Measurements from ENCODE around the gene MGAT4A.

Gene MGAT4A

DNA sequence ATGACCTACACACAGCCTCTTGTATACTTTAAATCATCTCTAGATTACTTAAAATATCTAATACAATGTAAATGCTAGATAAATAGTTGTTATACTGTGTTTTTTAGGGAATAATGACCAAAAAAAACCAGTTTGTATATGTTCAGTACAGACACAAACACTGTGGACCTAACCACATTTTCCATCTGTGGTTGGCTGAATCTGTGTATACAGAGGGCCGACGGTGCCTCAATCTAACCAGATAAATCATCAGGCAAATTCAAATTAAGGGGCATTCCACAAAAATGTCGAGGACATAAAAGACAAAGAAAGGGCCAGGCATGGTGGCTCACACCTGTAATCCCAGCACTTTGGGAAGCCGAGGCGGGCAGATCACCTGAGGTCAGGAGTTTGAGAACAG is 14.1 kb downstream of the MGAT4A start:
- in situ Hi-C loops (cut with HindIII; ENCODE audit: low pct_ligation_motif_present, low sequenced_read_pairs) = no loop called here
- no peak overlapping the region for H3K4me3 ChIP-seq (ENCODE audit: low read depth, low read length)
- DNase-seq = no peak
- H3K27me3 ChIP-seq (replicated peaks) = no peaks in the 10 kb centered on the region
- H3K27ac ChIP-seq = no peak overlapping the region
- H3K36me3 ChIP-seq (replicated peaks) = no peaks in the 10 kb centered on the region
- TF ChIP-seq, protein P1, sequence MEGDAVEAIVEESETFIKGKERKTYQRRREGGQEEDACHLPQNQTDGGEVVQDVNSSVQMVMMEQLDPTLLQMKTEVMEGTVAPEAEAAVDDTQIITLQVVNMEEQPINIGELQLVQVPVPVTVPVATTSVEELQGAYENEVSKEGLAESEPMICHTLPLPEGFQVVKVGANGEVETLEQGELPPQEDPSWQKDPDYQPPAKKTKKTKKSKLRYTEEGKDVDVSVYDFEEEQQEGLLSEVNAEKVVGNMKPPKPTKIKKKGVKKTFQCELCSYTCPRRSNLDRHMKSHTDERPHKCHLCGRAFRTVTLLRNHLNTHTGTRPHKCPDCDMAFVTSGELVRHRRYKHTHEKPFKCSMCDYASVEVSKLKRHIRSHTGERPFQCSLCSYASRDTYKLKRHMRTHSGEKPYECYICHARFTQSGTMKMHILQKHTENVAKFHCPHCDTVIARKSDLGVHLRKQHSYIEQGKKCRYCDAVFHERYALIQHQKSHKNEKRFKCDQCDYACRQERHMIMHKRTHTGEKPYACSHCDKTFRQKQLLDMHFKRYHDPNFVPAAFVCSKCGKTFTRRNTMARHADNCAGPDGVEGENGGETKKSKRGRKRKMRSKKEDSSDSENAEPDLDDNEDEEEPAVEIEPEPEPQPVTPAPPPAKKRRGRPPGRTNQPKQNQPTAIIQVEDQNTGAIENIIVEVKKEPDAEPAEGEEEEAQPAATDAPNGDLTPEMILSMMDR (IDR thresholded peaks at IDR 0.05; ENCODE audit: low read depth, low read length, missing control alignments) = no peak

DNA sequence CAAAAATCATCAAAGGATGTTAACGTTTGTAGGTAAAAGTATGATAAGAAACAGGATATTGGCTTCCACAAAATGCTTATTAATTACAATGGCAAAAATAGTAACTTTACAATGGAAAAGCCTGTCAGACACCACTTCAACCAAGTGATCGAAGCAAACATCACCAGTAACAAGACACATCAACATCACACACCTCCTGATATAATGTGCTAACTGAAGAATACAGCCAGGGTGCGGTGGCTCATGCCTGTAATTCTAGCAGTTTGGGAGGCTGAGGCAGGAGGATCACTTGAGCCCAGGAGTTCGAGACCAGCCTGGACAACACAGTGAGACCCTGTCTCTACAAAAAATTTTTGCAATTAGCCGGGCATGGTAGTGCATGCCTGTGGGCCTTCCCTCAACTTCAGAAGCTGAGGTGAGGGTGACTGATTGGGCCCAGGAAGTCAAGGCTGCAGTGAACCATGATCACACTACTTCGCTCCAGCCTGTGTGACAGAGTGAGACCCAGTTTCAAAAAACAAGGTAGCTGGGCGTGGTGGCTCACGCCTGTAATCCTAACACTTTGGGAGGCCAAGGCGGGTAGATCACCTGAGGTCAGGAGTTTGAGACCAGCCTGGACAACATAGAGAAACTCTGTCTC is 15.0 kb downstream of the MGAT4A start:
- Histone ChIP-seq H3K4me3 (ENCODE audit: low read depth, low read length) (no peak overlapping the region), H3K27ac (no peak overlapping the region), H3K27me3 (replicated peaks) (no peaks in the 10 kb centered on the region), H3K36me3 (replicated peaks) (no peaks in the 10 kb centered on the region)
- no peak for DNase-seq
- TF ChIP-seq, protein P1 (IDR thresholded peaks at IDR 0.05; ENCODE audit: low read depth, low read length, missing control alignments) = no peak
- in situ Hi-C loops (cut with HindIII; ENCODE audit: low pct_ligation_motif_present, low sequenced_read_pairs) = no loop called here

DNA sequence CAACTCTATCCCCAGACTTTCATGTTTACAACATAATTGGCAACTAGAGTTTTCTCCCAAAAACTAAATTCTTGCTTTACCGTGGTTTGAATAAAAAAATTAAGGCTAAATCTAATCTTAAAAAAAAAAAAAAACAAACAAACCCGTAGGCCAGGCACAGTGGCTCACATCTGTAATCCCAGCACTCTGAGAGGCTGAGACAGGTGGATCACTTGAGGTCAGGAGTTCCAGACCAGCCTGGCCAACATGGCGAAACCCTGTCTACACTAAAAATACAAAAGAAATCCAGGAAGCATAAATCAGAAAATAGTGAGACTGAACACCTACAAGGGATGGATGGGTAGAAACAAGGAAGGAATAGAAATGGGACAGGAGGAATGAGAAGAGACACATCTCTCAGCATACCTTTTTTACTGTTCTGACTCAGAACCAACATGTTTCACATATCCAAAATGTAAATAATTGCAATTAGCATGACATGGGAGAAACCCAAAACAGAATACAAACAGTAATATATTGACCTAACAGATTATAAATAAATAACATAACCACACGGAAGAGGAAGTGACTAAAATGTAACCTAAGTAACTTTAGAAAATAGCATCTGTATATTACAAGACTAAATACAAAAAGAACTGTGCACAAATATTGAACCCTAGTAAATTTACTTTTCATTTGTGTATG is 17.5 kb downstream of the MGAT4A start:
- TF ChIP-seq, protein P1 (IDR thresholded peaks at IDR 0.05; ENCODE audit: low read depth, low read length, missing control alignments) = no peak

DNA sequence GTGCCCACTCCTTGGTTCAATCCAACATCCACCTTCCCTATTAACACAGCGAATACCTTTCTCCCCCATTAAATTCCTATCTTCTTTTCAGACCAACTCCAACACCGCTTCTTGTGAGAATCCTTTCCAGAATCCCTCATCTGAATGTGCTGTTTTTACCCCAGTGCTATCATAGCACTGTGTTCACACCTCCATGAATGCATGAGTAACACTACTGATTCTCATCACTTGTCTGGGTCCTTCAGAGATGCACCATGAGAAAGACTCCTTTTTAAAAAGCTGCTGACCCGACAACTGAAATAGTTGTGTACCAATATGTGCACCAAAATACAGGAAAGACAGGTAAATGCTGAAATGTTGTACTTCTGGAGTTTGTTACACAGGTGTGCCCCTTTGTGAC is 18.8 kb downstream of the MGAT4A start:
- no peaks in the 10 kb centered on the region for H3K36me3 ChIP-seq (replicated peaks)
- no peak for DNase-seq
- no peaks in the 10 kb centered on the region for H3K27me3 ChIP-seq (replicated peaks)
- TF ChIP-seq, protein P1 (IDR thresholded peaks at IDR 0.05; ENCODE audit: low read depth, low read length, missing control alignments) = no peak
- in situ Hi-C loops (cut with HindIII; ENCODE audit: low pct_ligation_motif_present, low sequenced_read_pairs) = no loop called here
- H3K27ac ChIP-seq = no peak overlapping the region
- H3K4me3 ChIP-seq (ENCODE audit: low read depth, low read length) = no peak overlapping the region

More for the DNA sequence above, 17.5 kb downstream of the MGAT4A start:
- Histone ChIP-seq H3K27ac (no peak overlapping the region), H3K4me3 (ENCODE audit: low read depth, low read length) (no peak overlapping the region), H3K36me3 (replicated peaks) (no peaks in the 10 kb centered on the region), H3K27me3 (replicated peaks) (no peaks in the 10 kb centered on the region)
- no peak for DNase-seq
- in situ Hi-C loops (cut with HindIII; ENCODE audit: low pct_ligation_motif_present, low sequenced_read_pairs) = no loop called here

DNA sequence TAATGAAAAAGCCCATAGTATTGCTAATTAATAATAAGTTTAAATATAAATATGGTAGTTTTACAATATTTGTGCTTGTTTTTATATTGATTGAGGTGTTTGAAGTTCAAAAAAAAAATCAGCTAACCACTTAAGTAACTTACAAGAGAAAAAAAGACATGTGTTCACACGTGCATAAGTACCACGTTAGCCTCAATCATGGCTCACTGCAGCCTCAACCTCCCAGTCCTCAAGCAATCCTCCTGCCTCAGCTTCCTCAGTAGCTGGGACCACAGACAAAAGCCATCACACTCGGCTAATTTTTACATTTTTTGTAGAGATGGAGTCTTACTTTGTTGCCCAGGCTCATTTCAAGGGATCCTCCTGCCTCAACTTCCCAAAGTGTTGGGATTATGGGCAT is 19.4 kb downstream of the MGAT4A start:
- no peak for DNase-seq
- TF ChIP-seq, protein P1 (IDR thresholded peaks at IDR 0.05; ENCODE audit: low read depth, low read length, missing control alignments) = no peak
- in situ Hi-C loops (cut with HindIII; ENCODE audit: low pct_ligation_motif_present, low sequenced_read_pairs) = no loop called here
- Histone ChIP-seq H3K27ac (no peak overlapping the region), H3K4me3 (ENCODE audit: low read depth, low read length) (no peak overlapping the region), H3K27me3 (replicated peaks) (no peaks in the 10 kb centered on the region), H3K36me3 (replicated peaks) (no peaks in the 10 kb centered on the region)
